SK-MEL-5 (cell line): Measurements from ENCODE around the gene PGBD4. TPM values are rescaled to one million over a fixed set of nuclear protein-coding genes. Genes with fewer than 3 reads are reported as not detected.

Experiments
- DNase-seq: peaks from one replicate; pipeline ENCODE4 v3.0.0-alpha.2; 2016; ENCODE audit warnings: low read depth, low spot score
- in situ Hi-C: cut with HindIII; loops from 2 replicates; pipeline ENCODE4 v1.10.0; 2016; ENCODE audit warnings: low sequenced_read_pairs, high pct_unique_total_duplicates, low pct_unique_long_range_greater_than_20kb
- total RNA-seq: library from RNA; depleted of rRNA; stranded (reverse); fragments of >200 nt; shearing (Covaris generic); gene quantifications from 2 replicates; pipeline ENCODE4 v1.2.3, GENCODE V29; 2014; rRNA removed

PGBD4 gene
- total RNA-seq, 1 experiment from 2014 or later: 3.0 TPM

GRCh38 chr15:34155859-34156258 lies 54.0 kb downstream of the PGBD4 start:
- peak; percentile 4 for DNase-seq
- in situ Hi-C loops: no loop called here

Other genes starting within 250 kb of the PGBD4 start
- gene CHRM5, start 133.6 kb upstream of the PGBD4 start, total RNA-seq: not detected in 2 replicates
- gene AVEN, start 62.9 kb upstream of the PGBD4 start, total RNA-seq: 10.5 and 13.6 TPM in 2 replicates
- gene EMC7, start 221 bp upstream of the PGBD4 start, total RNA-seq: 49.6 and 58.5 TPM in 2 replicates
- 43.5 and 59.4 TPM in 2 replicates for gene KATNBL1, start 108.0 kb downstream of the PGBD4 start, total RNA-seq
- gene EMC4, start 122.9 kb downstream of the PGBD4 start, total RNA-seq: 150 and 162 TPM in 2 replicates
- gene SLC12A6, start 235.7 kb downstream of the PGBD4 start, total RNA-seq: 2.7 and 2.9 TPM in 2 replicates
- gene NOP10, start 241.1 kb downstream of the PGBD4 start, total RNA-seq: 388 and 392 TPM in 2 replicates
- gene NUTM1, start 241.2 kb downstream of the PGBD4 start, total RNA-seq: not detected in 2 replicates